A549 (cell line): Measurements from ENCODE around the gene SMIM8. TPM values are rescaled to one million over a fixed set of nuclear protein-coding genes. Genes with fewer than 3 reads are reported as not detected.
"Not testable (repeated sequence)": the region's sequence is repeated elsewhere in the genome, so short reads cannot be mapped to it uniquely, and the experiment has no call there.

Source experiments
- ATAC-seq, 2 experiments: fragments of 200-7000 bp in 1 of 2; fragments of >200 bp in 1 of 2; cut with Nextera tagmentation in 1 of 2; cut with Tn5 transposase in 1 of 2; 3 replicates each; pipeline versions ENCODE4 v1.8.0 to v1.9.1; 2018 to 2020; ENCODE audit warnings: mild to moderate bottlenecking in 1 of 2, moderate library complexity in 1 of 2
- CTCF ChIA-PET: fragments of 300-600 bp; sonication (Branson Sonifier 250); formaldehyde crosslinking; extraction: SDS; loops from one replicate; lab custom pipeline; 2021; ENCODE audit warnings: antibody characterized with exemption, inconsistent platforms; lab: Yijun Ruan, JAX
- POLR2A ChIA-PET: fragments of 350-600 bp; formaldehyde crosslinking; extraction: SDS; loops from one replicate; lab custom pipeline; 2021; ENCODE audit warnings: antibody characterized with exemption, inconsistent platforms; lab: Yijun Ruan, JAX
- DNase-seq, 2 experiments: peaks; one replicate each; pipeline versions ENCODE4 v3.0.0 to v3.0.0-alpha.2; 2011 to 2016; ENCODE audit warnings: low read depth in 1 of 2, low spot score in 1 of 2
- FAIRE-seq: peaks from 2 replicates; lab custom pipeline; 2011; peaks lifted over from hg19 to GRCh38; lab: Jason Lieb, UNC
- H3K27ac ChIP-seq, 2 experiments: fragments of >200 bp; sonication (Bioruptor Twin); formaldehyde crosslinking; 3 replicates each; pipeline ENCODE4 v1.5.1; 2016 to 2017
- H3K4me1 ChIP-seq: fragments of >200 bp; sonication (Bioruptor Twin); formaldehyde crosslinking; 3 replicates; pipeline ENCODE4 v1.6.1; 2016
- H3K4me2 ChIP-seq: fragments of >200 bp; sonication (Bioruptor Twin); formaldehyde crosslinking; 3 replicates; pipeline ENCODE4 v1.6.1; 2016
- H3K4me3 ChIP-seq: fragments of >200 bp; sonication (Bioruptor Twin); formaldehyde crosslinking; 3 replicates; pipeline ENCODE4 v1.5.1; 2016
- H3K9me3 ChIP-seq: fragments of >200 bp; sonication (Bioruptor Twin); formaldehyde crosslinking; 3 replicates; pipeline ENCODE4 v1.6.1; 2016
- BCL3 ChIP-seq: fragments of >200 bp; sonication (Bioruptor Twin); formaldehyde crosslinking; IDR thresholded peaks from 3 replicates; pipeline ENCODE4 v1.6.1; 2016
- CHD4 ChIP-seq: fragments of 200-600 bp; sonication (generic); IDR thresholded peaks from 2 replicates; pipeline ENCODE4 v1.6.1; 2016; ENCODE audit warnings: antibody characterized with exemption, mild to moderate bottlenecking, borderline replicate concordance
- E2F6 ChIP-seq: IDR thresholded peaks from 2 replicates; pipeline ENCODE4 v1.6.1; 2012; ENCODE audit warnings: low read depth, borderline replicate concordance
- EHF ChIP-seq: fragments of 250-450 bp; sonication (Bioruptor Pico); IDR thresholded peaks from 2 replicates; pipeline ENCODE4 v1.5.0; 2020; ENCODE audit warnings: mild to moderate bottlenecking
- EHMT2 ChIP-seq: fragments of 200-600 bp; sonication (generic); IDR thresholded peaks from 2 replicates; pipeline ENCODE4 v1.6.1; 2016; ENCODE audit warnings: antibody characterized with exemption, low read depth, mild to moderate bottlenecking, moderate library complexity
- EP300 ChIP-seq, 2 experiments: fragments of >200 bp; sonication (Bioruptor Twin); formaldehyde crosslinking; IDR thresholded peaks; 2 replicates in 1 of 2; 3 replicates in 1 of 2; pipeline ENCODE4 v1.6.1; 2016 to 2017
- FOSB ChIP-seq: fragments of 250-450 bp; sonication (Bioruptor Pico); IDR thresholded peaks from 2 replicates; pipeline ENCODE4 v1.5.0; 2020; ENCODE audit warnings: mild to moderate bottlenecking, moderate library complexity
- GATA3 ChIP-seq: IDR thresholded peaks from 2 replicates; pipeline ENCODE4 v1.6.1; 2012; ENCODE audit warnings: borderline replicate concordance
- HDAC2 ChIP-seq: fragments of 200-600 bp; sonication (generic); IDR thresholded peaks from 2 replicates; pipeline ENCODE4 v1.6.1; 2016
- HEYL ChIP-seq: fragments of 250-450 bp; sonication (Bioruptor Pico); IDR thresholded peaks from 2 replicates; pipeline ENCODE4 v1.8.0; 2021; ENCODE audit warnings: mild to moderate bottlenecking, moderate library complexity
- HOXB13 ChIP-seq: fragments of 250-450 bp; sonication (Bioruptor Pico); IDR thresholded peaks from 2 replicates; pipeline ENCODE4 v1.5.0; 2020; ENCODE audit warnings: low read depth, mild to moderate bottlenecking, moderate library complexity
- JUN ChIP-seq, 2 experiments: fragments of >200 bp; sonication (Bioruptor Twin); formaldehyde crosslinking; IDR thresholded peaks; 2 replicates in 1 of 2; 3 replicates in 1 of 2; pipeline ENCODE4 v1.6.1; 2016 to 2017
- MAFK ChIP-seq: fragments of 450-650 bp; IDR thresholded peaks from 2 replicates; pipeline ENCODE4 v1.6.1; 2014; ENCODE audit not compliant: partially characterized antibody
- MAX ChIP-seq: IDR thresholded peaks from 2 replicates; pipeline ENCODE4 v1.6.1; 2012
- MYC ChIP-seq: IDR thresholded peaks from 2 replicates; pipeline ENCODE4 v1.6.1; 2012; ENCODE audit warnings: mild to moderate bottlenecking, inconsistent platforms, low read length, improper control_type of control experiment, borderline replicate concordance
- NFE2L2 ChIP-seq: fragments of 150-350 bp; conservative IDR thresholded peaks from 2 replicates; pipeline ENCODE4 v1.6.1; 2014; ENCODE audit warnings: low read length
- NPAS2 ChIP-seq: fragments of 250-450 bp; sonication (Bioruptor Pico); IDR thresholded peaks from 2 replicates; pipeline ENCODE4 v1.8.0; 2022; ENCODE audit warnings: mild to moderate bottlenecking, moderate library complexity, borderline replicate concordance
- NR3C1 ChIP-seq: fragments of >200 bp; sonication (Bioruptor Twin); formaldehyde crosslinking; IDR thresholded peaks from 3 replicates; pipeline ENCODE4 v1.6.1; 2017
- PBX3 ChIP-seq: IDR thresholded peaks from 2 replicates; pipeline ENCODE4 v1.6.1; 2012
- PHF8 ChIP-seq: fragments of 200-600 bp; sonication (generic); IDR thresholded peaks from 2 replicates; pipeline ENCODE4 v1.6.1; 2016; ENCODE audit warnings: low read depth, mild to moderate bottlenecking, antibody characterized with exemption, moderate library complexity, borderline replicate concordance
- POLR2AphosphoS2 ChIP-seq: conservative IDR thresholded peaks from 2 replicates; pipeline ENCODE4 v1.6.1; 2012; ENCODE audit warnings: low read length, improper control_type of control experiment, inconsistent platforms
- REST ChIP-seq: fragments of 200-600 bp; sonication (generic); IDR thresholded peaks from 2 replicates; pipeline ENCODE4 v1.6.1; 2016; ENCODE audit warnings: antibody characterized with exemption, mild to moderate bottlenecking, moderate library complexity
- RFX5 ChIP-seq: fragments of 450-650 bp; IDR thresholded peaks from 2 replicates; pipeline ENCODE4 v1.7.1; 2014; ENCODE audit warnings: antibody characterized with exemption, mild to moderate bottlenecking, moderate library complexity
- RNF2 ChIP-seq: fragments of 200-600 bp; sonication (generic); IDR thresholded peaks from 2 replicates; pipeline ENCODE4 v1.6.1; 2016; ENCODE audit warnings: low read depth, mild to moderate bottlenecking, antibody characterized with exemption, moderate library complexity, borderline replicate concordance
- SREBF2 ChIP-seq: fragments of 450-650 bp; IDR thresholded peaks from 2 replicates; pipeline ENCODE4 v1.6.1; 2014; ENCODE audit warnings: mild to moderate bottlenecking, moderate library complexity
- ZFP36 ChIP-seq: fragments of 450-650 bp; IDR thresholded peaks from 2 replicates; pipeline ENCODE4 v1.6.1; 2014; ENCODE audit warnings: borderline replicate concordance; ENCODE audit not compliant: partially characterized antibody
- WGBS: methylation state at CpG from one replicate; pipeline ENCODE4 v1.1.6; 2017; ENCODE audit errors: missing lambda C conversion rate; 5-methylcytosine and 5-hydroxymethylcytosine counted together
- polyA plus RNA-seq, 4 experiments: library from polyadenylated mRNA; depleted of rRNA in 3 of 4; stranded (reverse); fragments of >200 nt; fragmentation: RNase III in 1 of 4; extraction: RNeasy Plus Mini Kit Qiagen cat#74134 plus additional on column Dnase treatment in 1 of 4; gene quantifications; 2 replicates in 3 of 4; 3 replicates in 1 of 4; pipeline ENCODE4 v1.2.3, GENCODE V29; 2011 to 2017

The SMIM8 gene
- polyA plus RNA-seq, 2 of the 4 experiments (the other 2 are of a cell fraction) = 2.8 to 6.9 TPM

- ChIA-PET POLR2A (no interaction called here), CTCF (no interaction called here)
- Histone ChIP-seq H3K27ac (no peak overlapping the region), H3K9me3 (no peaks in the 10 kb centered on the region), H3K4me2 (no peak overlapping the region), H3K4me3 (no peak overlapping the region), H3K4me1 (no peaks in the 10 kb centered on the region)
- TF ChIP-seq MAFK = no peak
- no peak for TF ChIP-seq NPAS2 (CRISPR knock-in tag)
- no peak for TF ChIP-seq SREBF2
- no peak for TF ChIP-seq RNF2
- no peak for TF ChIP-seq NR3C1
- no peak for TF ChIP-seq PBX3
- TF ChIP-seq CHD4 = no peak
- TF ChIP-seq ZFP36 = no peak
- TF ChIP-seq POLR2AphosphoS2 = no peak
- TF ChIP-seq E2F6 = no peak
- TF ChIP-seq FOSB (CRISPR knock-in tag) = no peak
- no peak for TF ChIP-seq EHMT2
- TF ChIP-seq RFX5 = no peak
- no peak for TF ChIP-seq REST
- TF ChIP-seq JUN (IDR thresholded peaks at IDR 0.05) = no peak
- TF ChIP-seq HEYL = no peak
- no peak for TF ChIP-seq HDAC2
- WGBS = 83% methylated on average over 3 of the region's 3 CpGs
- FAIRE-seq (no peak), DNase-seq (no peak), ATAC-seq (no peak)
Observed at GRCh38 chr6:87315071-87315470, 7.3 kb upstream of the SMIM8 start.

GRCh38 chr6:87319271-87319987 lies 3.0 kb upstream of the SMIM8 start:
- no peak for TF ChIP-seq RNF2
- TF ChIP-seq MAX = no peak
- TF ChIP-seq PHF8 = no peak
- TF ChIP-seq EP300 (IDR thresholded peaks at IDR 0.05) = no peak
- TF ChIP-seq GATA3 = no peak
- no peak for TF ChIP-seq BCL3
- no peak for TF ChIP-seq EHF (CRISPR knock-in tag)
- no peak for TF ChIP-seq NFE2L2
- no peak for TF ChIP-seq E2F6
- no peak for TF ChIP-seq HOXB13 (CRISPR knock-in tag)
- no peak for TF ChIP-seq MYC
- TF ChIP-seq MAFK = no peak
- TF ChIP-seq, all 56 proteins: peak for 0
- DNase-seq = no peak
- Histone ChIP-seq H3K9me3 (no peaks in the 10 kb centered on the region), H3K4me1 (no peaks in the 10 kb centered on the region), H3K4me2 (no peak overlapping the region), H3K4me3 (no peak overlapping the region), H3K27ac (no peak overlapping the region)
- WGBS = 44% methylated on average over 3 of the region's 3 CpGs
- ChIA-PET CTCF (no interaction called here), POLR2A (no interaction called here)
- no peak for ATAC-seq
- FAIRE-seq = no peak

GRCh38 chr6:87323880-87324279 lies 1.5 kb downstream of the SMIM8 start:
- H3K4me1 ChIP-seq, POLR2A ChIA-PET, FAIRE-seq, CTCF ChIA-PET, H3K9me3 ChIP-seq, ATAC-seq, DNase-seq, H3K4me3 ChIP-seq, H3K4me2 ChIP-seq, H3K27ac ChIP-seq: not testable (repeated sequence)
- WGBS = 71% methylated on average over 1 of the region's 1 CpG
